AG09309 (cell line): ENCODE results near the gene ZBTB48.
A peak's percentile ranks its signal among the peaks of the same experiment; 100 is the strongest.

ENCODE experiments used
- DNase-seq: peaks from one replicate; pipeline ENCODE4 v3.0.0-alpha.2; 2010; ENCODE audit warnings: low read depth
- H3K4me3 ChIP-seq: 2 replicates; pipeline ENCODE4 v1.5.1; 2011; ENCODE audit warnings: mild to moderate bottlenecking, low read depth, low read length, moderate library complexity; ENCODE audit not compliant: control insufficient read depth
- CTCF ChIP-seq: IDR thresholded peaks from 2 replicates; pipeline ENCODE4 v1.5.1; 2011; ENCODE audit warnings: mild to moderate bottlenecking, low read depth, low read length, inconsistent platforms; ENCODE audit not compliant: insufficient read depth, control insufficient read depth; ENCODE audit errors: missing control alignments

Gene ZBTB48

GRCh38 chr1:6580593-6581409, 1.0 kb downstream of the ZBTB48 start:
- peak; percentile 25 for TF ChIP-seq CTCF
- H3K4me3 ChIP-seq: peak overlapping the region; percentile 72
- no peak for DNase-seq

GRCh38 chr1:6581561-6582305, 1.9 kb downstream of the ZBTB48 start:
- no peak for TF ChIP-seq CTCF
- H3K4me3 ChIP-seq: no peak overlapping the region
- no peak for DNase-seq

- no peak for TF ChIP-seq CTCF
- no peak for DNase-seq
- no peak overlapping the region for H3K4me3 ChIP-seq
Measured at GRCh38 chr1:6582370-6582769, 2.6 kb downstream of the ZBTB48 start.

- no peak overlapping the region for H3K4me3 ChIP-seq
- TF ChIP-seq CTCF: peak; percentile 16
- no peak for DNase-seq
Measured at GRCh38 chr1:6584126-6585080, 4.6 kb downstream of the ZBTB48 start.

- DNase-seq: no peak
- no peak overlapping the region for H3K4me3 ChIP-seq
- TF ChIP-seq CTCF: no peak
Measured at GRCh38 chr1:6585081-6585722, 5.4 kb downstream of the ZBTB48 start.

GRCh38 chr1:6585841-6586240, 6.0 kb downstream of the ZBTB48 start:
- DNase-seq: no peak
- TF ChIP-seq CTCF: no peak
- no peak overlapping the region for H3K4me3 ChIP-seq
